Neural progenitor cell (in vitro differentiated cells): Measurements from ENCODE around the gene DEGS1. TPM values are rescaled to one million over a fixed set of nuclear protein-coding genes. Genes with fewer than 3 reads are reported as not detected.

Experiments
- DNase-seq: peaks from one replicate; pipeline ENCODE4 v3.0.0-alpha.2; 2016; ENCODE audit warnings: low spot score
- H2AFZ ChIP-seq: fragments of 200-600 bp; sonication (generic); replicated peaks from 2 replicates; pipeline ENCODE4 v1.6.1; 2016; ENCODE audit warnings: antibody characterized with exemption
- H3F3A ChIP-seq: fragments of 200-600 bp; sonication (generic); 2 replicates; pipeline ENCODE4 v1.6.1; 2016; ENCODE audit warnings: antibody characterized with exemption, low read depth
- H3K27ac ChIP-seq: fragments of 200-600 bp; sonication (generic); 2 replicates; pipeline ENCODE4 v1.5.1; 2016; ENCODE audit warnings: mild to moderate bottlenecking
- H3K27me3 ChIP-seq: fragments of 200-600 bp; sonication (generic); 2 replicates; pipeline ENCODE4 v1.6.1; 2016; ENCODE audit warnings: mild to moderate bottlenecking, moderate library complexity
- H3K36me3 ChIP-seq: fragments of 200-600 bp; sonication (generic); 2 replicates; pipeline ENCODE4 v1.5.1; 2016
- H3K4me1 ChIP-seq: fragments of 200-600 bp; sonication (generic); 2 replicates; pipeline ENCODE4 v1.6.1; 2016; ENCODE audit warnings: mixed run types
- H3K4me2 ChIP-seq: fragments of 200-600 bp; sonication (generic); 2 replicates; pipeline ENCODE4 v1.6.1; 2016
- H3K4me3 ChIP-seq: fragments of 200-600 bp; sonication (generic); 2 replicates; pipeline ENCODE4 v1.5.1; 2016
- H3K79me2 ChIP-seq: fragments of 200-600 bp; sonication (generic); 2 replicates; pipeline ENCODE4 v1.6.1; 2016; ENCODE audit warnings: low read depth
- H3K9ac ChIP-seq: fragments of 200-600 bp; sonication (generic); 2 replicates; pipeline ENCODE4 v1.6.1; 2016
- H3K9me3 ChIP-seq: fragments of 200-600 bp; sonication (generic); 2 replicates; pipeline ENCODE4 v1.5.1; 2016; ENCODE audit warnings: low read depth
- H4K20me1 ChIP-seq: fragments of 200-600 bp; sonication (generic); 2 replicates; pipeline ENCODE4 v1.6.1; 2016; ENCODE audit warnings: low read depth
- H3K27ac Mint-ChIP-seq: 3 replicates; pipeline ENCODE4 v1.8.0; 2021; ENCODE audit warnings: mixed read lengths
- H3K27me3 Mint-ChIP-seq: 2 replicates; pipeline ENCODE4 v1.8.0; 2022; ENCODE audit warnings: low read depth, mild to moderate bottlenecking, inconsistent platforms, moderate library complexity, mixed read lengths; ENCODE audit not compliant: insufficient read depth
- H3K36me3 Mint-ChIP-seq: 3 replicates; pipeline ENCODE4 v1.8.0; 2021; ENCODE audit warnings: mixed read lengths
- H3K4me1 Mint-ChIP-seq: 3 replicates; pipeline ENCODE4 v1.8.0; 2021; ENCODE audit warnings: mixed read lengths
- H3K4me3 Mint-ChIP-seq: 3 replicates; pipeline ENCODE4 v1.8.0; 2021; ENCODE audit warnings: mild to moderate bottlenecking, moderate library complexity, mixed read lengths
- H3K9me3 Mint-ChIP-seq: 3 replicates; pipeline ENCODE4 v1.8.0; 2020; ENCODE audit warnings: mixed read lengths
- EZH2 ChIP-seq: fragments of 200-600 bp; sonication (generic); IDR thresholded peaks from 2 replicates; pipeline ENCODE4 v1.6.1; 2017; ENCODE audit warnings: antibody characterized with exemption, mild to moderate bottlenecking, moderate library complexity
- EZH2phosphoT487 ChIP-seq: fragments of 200-600 bp; sonication (generic); IDR thresholded peaks from 2 replicates; pipeline ENCODE4 v1.6.1; 2017; ENCODE audit warnings: antibody characterized with exemption
- total RNA-seq: library from RNA; depleted of rRNA; stranded (reverse); fragments of >200 nt; gene quantifications from 2 replicates; pipeline ENCODE4 v1.2.3, GENCODE V29; 2015; ENCODE audit warnings: low replicate concordance
- TF ChIP-seq, protein P1 (sequence below): fragments of 200-600 bp; sonication (generic); IDR thresholded peaks from 2 replicates; pipeline ENCODE4 v1.5.1; 2017; ENCODE audit warnings: antibody characterized with exemption, mild to moderate bottlenecking

Gene DEGS1
- total RNA-seq, 1 donor from 2014 or later, result 91.2 TPM

DNA sequence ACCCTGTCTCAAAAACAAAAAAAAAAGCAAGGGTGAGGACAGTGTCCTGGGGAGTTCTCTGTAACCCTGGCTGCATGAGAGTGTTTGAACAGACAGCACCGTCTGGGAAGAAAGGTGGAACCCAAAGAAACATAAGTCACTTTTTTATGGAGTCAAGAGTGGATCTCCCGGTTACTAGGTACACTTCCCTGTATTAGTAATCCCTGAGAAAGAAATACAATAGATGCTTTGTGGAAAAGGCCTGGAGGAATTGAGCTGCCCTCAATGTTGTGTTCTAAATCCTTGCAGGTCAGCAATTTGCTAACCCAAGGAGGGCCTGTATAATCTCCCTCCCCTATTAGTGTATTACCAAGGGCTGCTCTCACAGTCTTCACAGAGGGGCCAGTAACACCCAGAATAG, 16.6 kb downstream of the DEGS1 start:
- H3K36me3 Mint-ChIP-seq, result peaks cover 6% of the 10 kb centered on the region
- H3K9me3 ChIP-seq, result no peaks in the 10 kb centered on the region

DNA sequence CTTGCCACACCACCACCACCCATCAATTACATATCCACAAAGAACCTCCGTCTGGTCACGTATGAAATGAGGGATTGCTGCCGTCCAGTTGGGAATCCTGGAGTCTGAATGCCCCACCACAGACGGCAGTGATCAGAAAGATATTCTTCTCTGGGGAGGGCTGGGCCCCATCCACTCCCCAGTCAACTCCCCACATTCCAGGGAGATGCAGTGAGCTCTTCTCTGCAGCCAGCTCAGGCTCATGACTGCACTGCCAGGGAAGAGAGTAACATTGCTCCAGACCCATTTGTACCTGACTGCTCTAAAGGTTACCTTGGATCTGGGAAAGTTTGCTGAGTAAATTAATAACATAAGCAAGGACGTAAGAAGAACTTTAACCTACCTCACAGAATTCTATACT, 18.3 kb downstream of the DEGS1 start:
- H3K27ac Mint-ChIP-seq, result no peak overlapping the region
- Histone ChIP-seq H3K4me3 (no peak overlapping the region), H4K20me1 (no peaks in the 10 kb centered on the region), H3K27me3 (no peaks in the 10 kb centered on the region), H3K4me2 (no peak overlapping the region), H3K9ac (no peak overlapping the region), H3K36me3 (no peaks in the 10 kb centered on the region), H3F3A (peaks cover 19% of the 10 kb centered on the region), H3K79me2 (no peaks in the 10 kb centered on the region), H3K4me1 (peaks cover 16% of the 10 kb centered on the region), H3K27ac (no peak overlapping the region), H3K9me3 (no peaks in the 10 kb centered on the region), H2AFZ (no peak overlapping the region)
- H3K4me3 Mint-ChIP-seq, result no peak overlapping the region
- peaks cover 3% of the 10 kb centered on the region for H3K27me3 Mint-ChIP-seq
- TF ChIP-seq, protein P1, sequence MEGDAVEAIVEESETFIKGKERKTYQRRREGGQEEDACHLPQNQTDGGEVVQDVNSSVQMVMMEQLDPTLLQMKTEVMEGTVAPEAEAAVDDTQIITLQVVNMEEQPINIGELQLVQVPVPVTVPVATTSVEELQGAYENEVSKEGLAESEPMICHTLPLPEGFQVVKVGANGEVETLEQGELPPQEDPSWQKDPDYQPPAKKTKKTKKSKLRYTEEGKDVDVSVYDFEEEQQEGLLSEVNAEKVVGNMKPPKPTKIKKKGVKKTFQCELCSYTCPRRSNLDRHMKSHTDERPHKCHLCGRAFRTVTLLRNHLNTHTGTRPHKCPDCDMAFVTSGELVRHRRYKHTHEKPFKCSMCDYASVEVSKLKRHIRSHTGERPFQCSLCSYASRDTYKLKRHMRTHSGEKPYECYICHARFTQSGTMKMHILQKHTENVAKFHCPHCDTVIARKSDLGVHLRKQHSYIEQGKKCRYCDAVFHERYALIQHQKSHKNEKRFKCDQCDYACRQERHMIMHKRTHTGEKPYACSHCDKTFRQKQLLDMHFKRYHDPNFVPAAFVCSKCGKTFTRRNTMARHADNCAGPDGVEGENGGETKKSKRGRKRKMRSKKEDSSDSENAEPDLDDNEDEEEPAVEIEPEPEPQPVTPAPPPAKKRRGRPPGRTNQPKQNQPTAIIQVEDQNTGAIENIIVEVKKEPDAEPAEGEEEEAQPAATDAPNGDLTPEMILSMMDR, result no peak
- no peak for TF ChIP-seq EZH2phosphoT487
- TF ChIP-seq EZH2, result no peak
- peaks cover 1% of the 10 kb centered on the region for H3K36me3 Mint-ChIP-seq
- H3K4me1 Mint-ChIP-seq, result peaks cover 23% of the 10 kb centered on the region
- no peak for DNase-seq
- H3K9me3 Mint-ChIP-seq, result no peaks in the 10 kb centered on the region

More for the DNA sequence above, 16.6 kb downstream of the DEGS1 start:
- Histone ChIP-seq H3K27ac (peak overlapping the region; percentile 78), H3F3A (peaks cover 22% of the 10 kb centered on the region), H3K4me3 (no peak overlapping the region), H3K4me1 (peaks cover 16% of the 10 kb centered on the region), H2AFZ (no peak overlapping the region), H3K9ac (no peak overlapping the region), H4K20me1 (no peaks in the 10 kb centered on the region), H3K27me3 (no peaks in the 10 kb centered on the region), H3K79me2 (no peaks in the 10 kb centered on the region), H3K4me2 (no peak overlapping the region), H3K36me3 (no peaks in the 10 kb centered on the region)
- peak; percentile 24 for DNase-seq
- Mint-ChIP-seq H3K9me3 (no peaks in the 10 kb centered on the region), H3K27me3 (peaks cover 3% of the 10 kb centered on the region), H3K4me3 (no peak overlapping the region), H3K4me1 (peaks cover 20% of the 10 kb centered on the region), H3K27ac (peak overlapping the region; percentile 63)
- TF ChIP-seq EZH2phosphoT487 (no peak), EZH2 (no peak)
- TF ChIP-seq, protein P1, result no peak

DNA sequence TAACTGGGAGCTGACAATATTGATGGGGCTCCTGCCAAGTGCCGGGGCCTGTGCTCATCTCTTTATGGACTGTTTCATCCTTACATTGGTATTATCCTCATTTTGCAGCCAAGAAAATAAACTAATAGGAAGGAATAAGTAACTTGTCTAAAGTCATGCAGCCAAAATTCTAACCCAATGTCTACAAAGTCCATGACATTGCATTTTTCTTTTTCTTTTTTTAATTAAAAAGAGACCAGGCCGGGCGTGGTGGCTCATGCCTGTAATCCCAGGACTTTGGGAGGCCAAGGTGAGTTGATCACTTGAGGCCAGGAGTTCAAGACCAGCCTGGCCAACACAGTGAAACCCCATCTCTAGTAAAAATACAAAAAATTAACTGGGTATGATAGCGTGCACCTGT, 18.8 kb downstream of the DEGS1 start:
- no peaks in the 10 kb centered on the region for H3K9me3 Mint-ChIP-seq
- no peak overlapping the region for H3K4me3 Mint-ChIP-seq
- no peaks in the 10 kb centered on the region for H4K20me1 ChIP-seq
- H3K36me3 Mint-ChIP-seq, result peaks cover 1% of the 10 kb centered on the region
- no peak overlapping the region for H3K4me2 ChIP-seq
- H3K9ac ChIP-seq, result no peak overlapping the region
- no peak overlapping the region for H3K27ac ChIP-seq
- H3K27ac Mint-ChIP-seq, result no peak overlapping the region
- H3K79me2 ChIP-seq, result no peaks in the 10 kb centered on the region
- peaks cover 16% of the 10 kb centered on the region for H3K4me1 ChIP-seq
- no peaks in the 10 kb centered on the region for H3K27me3 ChIP-seq
- H3K36me3 ChIP-seq, result no peaks in the 10 kb centered on the region
- H3K4me3 ChIP-seq, result no peak overlapping the region
- H3F3A ChIP-seq, result peaks cover 19% of the 10 kb centered on the region
- no peaks in the 10 kb centered on the region for H3K9me3 ChIP-seq
- TF ChIP-seq, protein P1, result no peak
- no peak for TF ChIP-seq EZH2phosphoT487
- no peak for DNase-seq
- peaks cover 3% of the 10 kb centered on the region for H3K27me3 Mint-ChIP-seq
- no peak overlapping the region for H2AFZ ChIP-seq
- peaks cover 23% of the 10 kb centered on the region for H3K4me1 Mint-ChIP-seq
